ENCODE measurements around the gene PRPF40A. TPM values are rescaled to one million over a fixed set of nuclear protein-coding genes. Genes with fewer than 3 reads are reported as not detected.

Gene PRPF40A
- polyA plus RNA-seq, 1 experiment, result 113 TPM

GRCh38 chr2:152706477-152707021 is 10.7 kb downstream of the PRPF40A start:
- Histone ChIP-seq H3K27ac (ENCODE audit: low read depth, low read length) (no peak overlapping the region), H3K27me3 (ENCODE audit: control insufficient read depth, insufficient read depth, low read length) (no peaks in the 10 kb centered on the region), H3K4me3 (ENCODE audit: low read depth, low read length) (no peak overlapping the region), H3K9me3 (ENCODE audit: control insufficient read depth, insufficient read depth, low read length) (peaks cover 3% of the 10 kb centered on the region; the same call in 1 of the 2 replicates)
- ChIA-PET POLR2A (no interaction called here), CTCF (interaction anchor here (1.1 to 1.4 kb wide), 2 partner anchors 9 to 10 kb away, joined by 5 to 7 read pairs; no protein-coding TSS in a partner anchor)
- DNase-seq (ENCODE audit: low read depth, low spot score), result no peak
- TF ChIP-seq, protein P1, sequence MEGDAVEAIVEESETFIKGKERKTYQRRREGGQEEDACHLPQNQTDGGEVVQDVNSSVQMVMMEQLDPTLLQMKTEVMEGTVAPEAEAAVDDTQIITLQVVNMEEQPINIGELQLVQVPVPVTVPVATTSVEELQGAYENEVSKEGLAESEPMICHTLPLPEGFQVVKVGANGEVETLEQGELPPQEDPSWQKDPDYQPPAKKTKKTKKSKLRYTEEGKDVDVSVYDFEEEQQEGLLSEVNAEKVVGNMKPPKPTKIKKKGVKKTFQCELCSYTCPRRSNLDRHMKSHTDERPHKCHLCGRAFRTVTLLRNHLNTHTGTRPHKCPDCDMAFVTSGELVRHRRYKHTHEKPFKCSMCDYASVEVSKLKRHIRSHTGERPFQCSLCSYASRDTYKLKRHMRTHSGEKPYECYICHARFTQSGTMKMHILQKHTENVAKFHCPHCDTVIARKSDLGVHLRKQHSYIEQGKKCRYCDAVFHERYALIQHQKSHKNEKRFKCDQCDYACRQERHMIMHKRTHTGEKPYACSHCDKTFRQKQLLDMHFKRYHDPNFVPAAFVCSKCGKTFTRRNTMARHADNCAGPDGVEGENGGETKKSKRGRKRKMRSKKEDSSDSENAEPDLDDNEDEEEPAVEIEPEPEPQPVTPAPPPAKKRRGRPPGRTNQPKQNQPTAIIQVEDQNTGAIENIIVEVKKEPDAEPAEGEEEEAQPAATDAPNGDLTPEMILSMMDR (IDR thresholded peaks at IDR 0.05; ENCODE audit: low read depth, low read length), result no peak

- Histone ChIP-seq H3K27me3 (ENCODE audit: control insufficient read depth, insufficient read depth, low read length) (no peaks in the 10 kb centered on the region), H3K9me3 (ENCODE audit: control insufficient read depth, insufficient read depth, low read length) (peaks cover 9% of the 10 kb centered on the region; the same call in 1 of the 2 replicates), H3K4me3 (ENCODE audit: low read depth, low read length) (no peak overlapping the region), H3K27ac (ENCODE audit: low read depth, low read length) (no peak overlapping the region)
- ChIA-PET CTCF (no interaction called here), POLR2A (no interaction called here)
- TF ChIP-seq, protein P1 (IDR thresholded peaks at IDR 0.05; ENCODE audit: low read depth, low read length), result no peak
- DNase-seq (ENCODE audit: low read depth, low spot score), result no peak
These were observed 16.1 kb downstream of the PRPF40A start for GRCh38 chr2:152701198-152701597.

DNA sequence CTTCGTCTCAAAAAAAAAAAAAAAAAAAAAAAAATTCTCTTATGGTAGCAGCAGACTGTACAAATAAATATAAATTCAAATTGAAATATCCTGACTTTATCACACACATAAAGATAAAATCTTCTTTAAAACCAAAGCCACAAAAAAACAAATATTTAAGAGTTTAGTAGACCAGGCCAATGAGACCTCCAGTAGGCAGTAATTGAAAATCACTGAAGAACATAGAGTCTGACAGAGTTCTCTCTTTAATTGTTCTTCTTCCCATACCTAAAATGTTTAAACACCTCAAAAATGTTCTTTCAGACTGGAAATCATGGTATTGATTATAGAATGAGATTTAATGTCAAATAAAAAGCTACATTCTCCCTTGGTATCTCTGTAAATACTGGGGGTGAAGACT is 20.8 kb downstream of the PRPF40A start:
- Histone ChIP-seq H3K9me3 (ENCODE audit: control insufficient read depth, insufficient read depth, low read length) (peaks cover 6% of the 10 kb centered on the region; the same call in 1 of the 2 replicates), H3K27me3 (ENCODE audit: control insufficient read depth, insufficient read depth, low read length) (no peaks in the 10 kb centered on the region), H3K27ac (ENCODE audit: low read depth, low read length) (no peak overlapping the region), H3K4me3 (ENCODE audit: low read depth, low read length) (no peak overlapping the region)
- no peak for DNase-seq (ENCODE audit: low read depth, low spot score)
- ChIA-PET POLR2A (no interaction called here), CTCF (interaction anchor here (0.6 to 1.5 kb wide), 3 partner anchors 19 to 290 kb away, joined by 3 read pairs; no protein-coding TSS in a partner anchor)
- TF ChIP-seq, protein P1 (IDR thresholded peaks at IDR 0.05; ENCODE audit: low read depth, low read length), result no peak

- DNase-seq (ENCODE audit: low read depth, low spot score), result no peak
- ChIA-PET POLR2A (no interaction called here), CTCF (interaction anchor here (0.6 to 1.5 kb wide), 2 partner anchors 19 to 289 kb away, joined by 3 read pairs; no protein-coding TSS in a partner anchor)
- Histone ChIP-seq H3K9me3 (ENCODE audit: control insufficient read depth, insufficient read depth, low read length) (0 out of 2 replicates have a peak, but pooled peaks cover 2% of the 10 kb centered on the region), H3K27ac (ENCODE audit: low read depth, low read length) (no peak overlapping the region), H3K4me3 (ENCODE audit: low read depth, low read length) (no peak overlapping the region), H3K27me3 (ENCODE audit: control insufficient read depth, insufficient read depth, low read length) (no peaks in the 10 kb centered on the region)
- TF ChIP-seq, protein P1 (IDR thresholded peaks at IDR 0.05; ENCODE audit: low read depth, low read length), result no peak
These were observed 21.5 kb downstream of the PRPF40A start for GRCh38 chr2:152695763-152696162.

- H3K4me3 ChIP-seq (ENCODE audit: low read depth, low read length), result peak overlapping the region; percentile 36
- ChIA-PET POLR2A (interaction anchor here (0.7 kb wide), 1 partner anchor 524 kb away, joined by 3 read pairs; no protein-coding TSS in a partner anchor), CTCF (no interaction called here)
- peak overlapping the region; percentile 66 for H3K27ac ChIP-seq (ENCODE audit: low read depth, low read length)
- TF ChIP-seq, protein P1 (IDR thresholded peaks at IDR 0.05; ENCODE audit: low read depth, low read length), result no peak
- no peaks in the 10 kb centered on the region for H3K27me3 ChIP-seq (ENCODE audit: control insufficient read depth, insufficient read depth, low read length)
- H3K9me3 ChIP-seq (ENCODE audit: control insufficient read depth, insufficient read depth, low read length), result no peaks in the 10 kb centered on the region
- DNase-seq (ENCODE audit: low read depth, low spot score), result no peak
These were observed 23.1 kb downstream of the PRPF40A start for GRCh38 chr2:152694161-152694661.

Data from AG04450 (cell line).